CD4-positive, alpha-beta memory T cell (primary cell): ENCODE measurements around the gene GPR139. TPM values are rescaled to one million over a fixed set of nuclear protein-coding genes. Genes with fewer than 3 reads are reported as not detected.

Source experiments
- CTCF ChIA-PET: fragments of 350-600 bp; sonication (Branson Sonifier 250); formaldehyde crosslinking; loops from one replicate; lab custom pipeline; 2021; ENCODE audit warnings: inconsistent platforms; ENCODE audit not compliant: partially characterized antibody; lab: Charles Lee
- POLR2A ChIA-PET: fragments of 350-600 bp; sonication (Branson Sonifier 250); formaldehyde crosslinking; loops from one replicate; lab custom pipeline; 2021; ENCODE audit not compliant: partially characterized antibody; lab: Charles Lee
- DNase-seq, 5 donors: peaks; one replicate each; pipeline versions ENCODE4 v3.0.0 to v3.0.0-alpha.2; 2020 to 2022; ENCODE audit warnings: mixed read lengths in 1 of 5
- H3K27ac ChIP-seq: one replicate; pipeline ENCODE4 v1.7.0; 2013; ENCODE audit warnings: low read depth, low read length
- H3K27me3 ChIP-seq: 2 replicates; pipeline ENCODE4 v1.7.0; 2013; ENCODE audit warnings: mild to moderate bottlenecking, low read length, moderate library complexity; ENCODE audit not compliant: insufficient read depth
- H3K36me3 ChIP-seq: 2 replicates; pipeline ENCODE4 v1.7.0; 2013; ENCODE audit warnings: mild to moderate bottlenecking, low read length, moderate library complexity; ENCODE audit not compliant: insufficient read depth
- H3K4me1 ChIP-seq: 2 replicates; pipeline ENCODE4 v1.7.0; 2013; ENCODE audit warnings: mild to moderate bottlenecking, low read length, moderate library complexity; ENCODE audit not compliant: insufficient read depth
- H3K4me3 ChIP-seq, 2 donors: one replicate each; pipeline ENCODE4 v1.7.0; 2013; ENCODE audit warnings: low read length in 2 of 2, mild to moderate bottlenecking in 1 of 2
- H3K9me3 ChIP-seq, 2 donors: one replicate each; pipeline ENCODE4 v1.7.0; 2013; ENCODE audit warnings: low read length in 2 of 2, control low read depth in 1 of 2; ENCODE audit not compliant: control insufficient read depth in 1 of 2
- H3K27ac Mint-ChIP-seq, 7 donors: one replicate each; pipeline ENCODE4 v1.8.0; 2020 to 2021; ENCODE audit warnings: mixed read lengths in 7 of 7, mild to moderate bottlenecking in 6 of 7, inconsistent platforms in 3 of 7, moderate library complexity in 3 of 7
- H3K27me3 Mint-ChIP-seq, 2 donors: one replicate each; pipeline ENCODE4 v1.8.0; 2020 to 2021; ENCODE audit warnings: mixed read lengths in 2 of 2
- H3K36me3 Mint-ChIP-seq, 2 donors: one replicate each; pipeline ENCODE4 v1.8.0; 2020 to 2021; ENCODE audit warnings: mixed read lengths in 2 of 2, inconsistent platforms in 1 of 2, mild to moderate bottlenecking in 1 of 2
- H3K4me1 Mint-ChIP-seq, 4 donors: one replicate each; pipeline ENCODE4 v1.8.0; 2020 to 2021; ENCODE audit warnings: mixed read lengths in 4 of 4, mild to moderate bottlenecking in 1 of 4
- H3K4me3 Mint-ChIP-seq, 8 donors: one replicate each; pipeline ENCODE4 v1.8.0; 2020 to 2021; ENCODE audit warnings: mixed read lengths in 8 of 8, mild to moderate bottlenecking in 7 of 8, moderate library complexity in 6 of 8, inconsistent platforms in 3 of 8
- H3K9me3 Mint-ChIP-seq, 8 donors: one replicate each; pipeline ENCODE4 v1.8.0; 2020 to 2021; ENCODE audit warnings: mixed read lengths in 8 of 8, mild to moderate bottlenecking in 5 of 8, inconsistent platforms in 3 of 8, moderate library complexity in 1 of 8
- intact Hi-C: fragments of 100-400 bp; cut with micrococcal nuclease; formaldehyde crosslinking; loops from one replicate; pipeline ENCODE4 v1.15.1; 2023
- polyA plus RNA-seq, 2 donors: library from polyadenylated mRNA; unstranded; fragments of 300-500 nt; fragmentation: Illumina TruSeq; gene quantifications; one replicate each; pipeline ENCODE4 v1.2.3, GENCODE V29; 2021
- total RNA-seq, 2 experiments: library from RNA; stranded (reverse); gene quantifications; one replicate each; pipeline ENCODE4 v1.2.3, GENCODE V29; 2021

The GPR139 gene
- total and polyA plus RNA-seq, 4 experiments from 2014 or later, result not detected

GRCh38 chr16:20053336-20053735, 20.4 kb downstream of the GPR139 start:
- H3K27me3 ChIP-seq, result no peaks in the 10 kb centered on the region
- Mint-ChIP-seq H3K27ac (no peak overlapping the region), H3K4me1 (no peaks in the 10 kb centered on the region), H3K36me3 (no peaks in the 10 kb centered on the region), H3K27me3 (peaks cover 0 to 2% of the 10 kb centered on the region in 2 donors), H3K9me3 (peaks cover 0 to 6% (median 0%) of the 10 kb centered on the region in 8 donors), H3K4me3 (no peak overlapping the region)
- intact Hi-C loops, result no loop called here
- no peak for DNase-seq
- H3K36me3 ChIP-seq, result no peaks in the 10 kb centered on the region
- H3K4me1 ChIP-seq, result no peaks in the 10 kb centered on the region
- no peak overlapping the region for H3K27ac ChIP-seq
- H3K4me3 ChIP-seq, result no peak overlapping the region
- H3K9me3 ChIP-seq, result no peaks in the 10 kb centered on the region
- CTCF ChIA-PET, result interaction anchor here (1.7 kb wide), 1 partner anchor 11 kb away, joined by 4 read pairs; no protein-coding TSS in a partner anchor
- POLR2A ChIA-PET, result no interaction called here

DNA sequence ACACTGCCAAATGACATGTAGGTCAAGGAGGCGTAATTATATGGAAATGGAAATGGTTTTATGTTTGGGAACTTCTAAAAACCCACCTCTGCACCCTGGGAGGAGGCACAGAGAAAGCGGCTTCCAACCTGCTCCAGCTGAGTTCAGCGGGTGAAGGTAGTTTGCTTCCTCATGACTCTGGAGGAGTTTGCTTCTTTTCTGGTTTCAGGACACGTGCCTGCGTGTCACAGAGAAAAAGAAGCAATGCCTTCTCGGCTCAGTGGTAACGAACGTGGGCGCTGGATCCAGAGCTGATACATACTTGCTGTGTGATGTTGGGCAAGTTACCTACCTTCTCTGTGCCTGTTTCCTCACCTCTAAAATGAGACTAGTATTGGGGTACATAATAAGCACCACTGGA, 22.1 kb downstream of the GPR139 start:
- Mint-ChIP-seq H3K27me3 (peaks cover 0 to 2% of the 10 kb centered on the region in 2 donors), H3K36me3 (no peaks in the 10 kb centered on the region)
- CTCF ChIA-PET, result interaction anchor here (1.7 kb wide), 1 partner anchor 10 kb away, joined by 4 read pairs; no protein-coding TSS in a partner anchor

GRCh38 chr16:20051147-20051546, 22.5 kb downstream of the GPR139 start:
- no peak overlapping the region for H3K4me3 ChIP-seq
- Mint-ChIP-seq H3K9me3 (peaks cover 0 to 4% (median 0%) of the 10 kb centered on the region in 8 donors), H3K4me3 (no peak overlapping the region), H3K27ac (no peak overlapping the region), H3K36me3 (no peaks in the 10 kb centered on the region), H3K4me1 (no peaks in the 10 kb centered on the region), H3K27me3 (peaks cover 0 to 2% of the 10 kb centered on the region in 2 donors)
- intact Hi-C loops, result no loop called here
- CTCF ChIA-PET, result no interaction called here
- no peaks in the 10 kb centered on the region for H3K36me3 ChIP-seq
- no peaks in the 10 kb centered on the region for H3K9me3 ChIP-seq
- no peaks in the 10 kb centered on the region for H3K4me1 ChIP-seq
- DNase-seq, result no peak
- POLR2A ChIA-PET, result no interaction called here
- H3K27ac ChIP-seq, result no peak overlapping the region
- no peaks in the 10 kb centered on the region for H3K27me3 ChIP-seq

More for the DNA sequence above, 22.1 kb downstream of the GPR139 start:
- Mint-ChIP-seq H3K4me3 (no peak overlapping the region), H3K27ac (no peak overlapping the region), H3K9me3 (peaks cover 0 to 4% (median 0%) of the 10 kb centered on the region in 8 donors), H3K4me1 (no peaks in the 10 kb centered on the region)
- no peak for DNase-seq
- H3K9me3 ChIP-seq, result no peaks in the 10 kb centered on the region
- POLR2A ChIA-PET, result no interaction called here
- no peak overlapping the region for H3K4me3 ChIP-seq
- no peaks in the 10 kb centered on the region for H3K27me3 ChIP-seq
- no peaks in the 10 kb centered on the region for H3K36me3 ChIP-seq
- H3K4me1 ChIP-seq, result no peaks in the 10 kb centered on the region
- intact Hi-C loops, result no loop called here
- no peak overlapping the region for H3K27ac ChIP-seq

DNA sequence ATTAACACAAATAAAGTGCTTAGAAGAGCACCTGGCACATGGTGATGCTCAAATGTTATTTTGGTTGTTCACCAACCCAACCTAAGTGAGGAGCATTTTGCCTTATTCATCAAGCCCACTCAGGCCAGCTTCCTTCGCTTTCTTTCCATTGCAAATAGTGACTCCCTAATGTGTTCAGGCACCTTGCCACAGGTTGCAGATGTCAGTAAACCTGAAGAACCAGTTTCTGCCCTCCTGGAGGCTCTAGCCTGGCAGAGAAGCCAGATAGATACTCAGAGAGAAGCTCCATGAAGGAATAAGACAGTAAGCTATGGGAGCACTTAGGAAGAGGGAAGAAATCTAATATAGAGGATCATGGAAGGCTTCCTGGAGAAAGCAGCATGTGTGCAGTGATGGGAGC, 23.9 kb downstream of the GPR139 start:
- Mint-ChIP-seq H3K4me3 (no peak overlapping the region), H3K9me3 (peaks cover 0 to 4% (median 0%) of the 10 kb centered on the region in 8 donors), H3K27me3 (peaks cover 0 to 2% of the 10 kb centered on the region in 2 donors), H3K4me1 (no peaks in the 10 kb centered on the region), H3K36me3 (no peaks in the 10 kb centered on the region), H3K27ac (no peak overlapping the region)
- Histone ChIP-seq H3K9me3 (no peaks in the 10 kb centered on the region), H3K4me3 (no peak overlapping the region), H3K4me1 (no peaks in the 10 kb centered on the region), H3K27me3 (no peaks in the 10 kb centered on the region), H3K27ac (no peak overlapping the region), H3K36me3 (no peaks in the 10 kb centered on the region)
- POLR2A ChIA-PET, result no interaction called here
- CTCF ChIA-PET, result no interaction called here
- intact Hi-C loops, result no loop called here
- no peak for DNase-seq

GRCh38 chr16:20045886-20046285, 27.8 kb downstream of the GPR139 start:
- no peak for DNase-seq
- H3K4me1 ChIP-seq, result no peaks in the 10 kb centered on the region
- CTCF ChIA-PET, result no interaction called here
- H3K4me1 Mint-ChIP-seq, result no peaks in the 10 kb centered on the region
- no peaks in the 10 kb centered on the region for H3K9me3 ChIP-seq
- H3K27me3 ChIP-seq, result no peaks in the 10 kb centered on the region
- no peaks in the 10 kb centered on the region for H3K36me3 ChIP-seq
- H3K27ac Mint-ChIP-seq, result no peak overlapping the region
- peaks cover 0 to 4% (median 0%) of the 10 kb centered on the region in 8 donors for H3K9me3 Mint-ChIP-seq
- no peaks in the 10 kb centered on the region for H3K36me3 Mint-ChIP-seq
- H3K4me3 ChIP-seq, result no peak overlapping the region
- H3K27me3 Mint-ChIP-seq, result peaks cover 0 to 2% of the 10 kb centered on the region in 2 donors
- intact Hi-C loops, result no loop called here
- H3K4me3 Mint-ChIP-seq, result no peak overlapping the region
- no peak overlapping the region for H3K27ac ChIP-seq
- POLR2A ChIA-PET, result no interaction called here

DNA sequence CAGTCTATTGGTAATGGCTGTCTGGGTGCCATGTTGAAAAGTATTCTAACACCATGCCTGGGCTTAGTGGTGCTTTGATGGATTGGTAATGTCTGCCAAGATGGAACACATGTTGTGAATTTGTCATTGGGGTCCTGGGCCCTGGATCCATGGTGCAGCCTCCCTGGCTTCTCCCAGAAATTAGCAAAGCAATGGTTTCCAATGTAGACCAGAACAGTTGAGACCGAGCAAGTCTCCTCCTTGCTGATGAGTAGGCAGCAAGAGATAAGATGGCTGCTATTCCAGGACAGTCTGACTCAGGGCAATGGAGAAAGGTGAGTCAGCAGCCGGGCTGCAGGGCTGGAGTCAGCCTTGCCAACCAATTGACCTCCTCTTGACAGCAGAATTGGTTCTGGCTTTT, 30.8 kb downstream of the GPR139 start:
- Histone ChIP-seq H3K36me3 (no peaks in the 10 kb centered on the region), H3K27me3 (no peaks in the 10 kb centered on the region), H3K4me3 (no peak overlapping the region), H3K4me1 (no peaks in the 10 kb centered on the region), H3K27ac (no peak overlapping the region), H3K9me3 (no peaks in the 10 kb centered on the region)
- H3K27me3 Mint-ChIP-seq, result peaks cover 0 to 1% of the 10 kb centered on the region in 2 donors
- H3K27ac Mint-ChIP-seq, result no peak overlapping the region
- H3K36me3 Mint-ChIP-seq, result no peaks in the 10 kb centered on the region
- H3K9me3 Mint-ChIP-seq, result peaks cover 0 to 5% (median 0%) of the 10 kb centered on the region in 8 donors
- H3K4me1 Mint-ChIP-seq, result no peaks in the 10 kb centered on the region
- ChIA-PET CTCF (no interaction called here), POLR2A (no interaction called here)
- intact Hi-C loops, result no loop called here
- H3K4me3 Mint-ChIP-seq, result no peak overlapping the region
- DNase-seq, result no peak

DNA sequence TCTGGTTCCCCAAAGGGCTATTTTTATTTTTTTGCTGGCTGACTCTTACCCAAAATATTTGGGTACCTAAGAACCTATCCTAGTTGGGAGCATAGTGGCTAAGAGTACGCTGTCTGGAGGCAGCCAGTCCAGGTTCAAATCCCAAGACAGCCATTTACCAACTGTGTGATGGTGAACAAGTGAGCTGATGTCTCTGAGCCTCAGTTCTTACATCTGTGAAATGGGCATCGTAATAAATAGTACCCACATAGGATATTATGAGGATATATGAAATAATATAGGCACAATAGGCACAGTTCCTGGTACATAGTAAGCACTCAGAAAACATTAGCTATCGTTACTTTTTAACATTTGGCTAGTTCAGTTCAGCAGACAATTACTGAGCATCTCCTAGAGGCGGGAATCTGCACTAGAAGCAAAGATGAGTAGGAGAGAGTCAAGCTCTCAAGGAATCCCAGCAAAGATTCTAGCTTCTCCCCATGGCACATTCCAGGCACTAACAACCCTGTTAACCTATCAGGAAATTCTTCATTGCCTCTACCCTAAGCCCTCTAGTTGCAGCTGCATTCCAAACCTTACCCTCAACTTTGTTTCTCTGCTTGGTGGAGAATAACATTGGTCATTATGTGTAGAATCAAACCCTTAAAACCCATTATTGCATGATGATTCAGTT, 31.6 kb downstream of the GPR139 start:
- Histone ChIP-seq H3K27ac (no peak overlapping the region), H3K4me3 (no peak overlapping the region), H3K4me1 (no peaks in the 10 kb centered on the region), H3K27me3 (no peaks in the 10 kb centered on the region), H3K9me3 (no peaks in the 10 kb centered on the region), H3K36me3 (no peaks in the 10 kb centered on the region)
- no peak for DNase-seq
- CTCF ChIA-PET, result interaction anchor here (1.4 kb wide), 1 partner anchor 10 kb away, joined by 4 read pairs; no protein-coding TSS in a partner anchor
- intact Hi-C loops, result no loop called here
- POLR2A ChIA-PET, result no interaction called here
- H3K27ac Mint-ChIP-seq, result no peak overlapping the region
- no peaks in the 10 kb centered on the region for H3K4me1 Mint-ChIP-seq
- no peaks in the 10 kb centered on the region for H3K36me3 Mint-ChIP-seq
- H3K27me3 Mint-ChIP-seq, result peaks cover 0 to 1% of the 10 kb centered on the region in 2 donors
- H3K9me3 Mint-ChIP-seq, result peaks cover 0 to 5% (median 0%) of the 10 kb centered on the region in 8 donors
- H3K4me3 Mint-ChIP-seq, result no peak overlapping the region
